ENCODE data around the gene FFAR4.
"Not testable (repeated sequence)": the region's sequence is repeated elsewhere in the genome, so short reads cannot be mapped to it uniquely, and the experiment has no call there.

Gene FFAR4

DNA sequence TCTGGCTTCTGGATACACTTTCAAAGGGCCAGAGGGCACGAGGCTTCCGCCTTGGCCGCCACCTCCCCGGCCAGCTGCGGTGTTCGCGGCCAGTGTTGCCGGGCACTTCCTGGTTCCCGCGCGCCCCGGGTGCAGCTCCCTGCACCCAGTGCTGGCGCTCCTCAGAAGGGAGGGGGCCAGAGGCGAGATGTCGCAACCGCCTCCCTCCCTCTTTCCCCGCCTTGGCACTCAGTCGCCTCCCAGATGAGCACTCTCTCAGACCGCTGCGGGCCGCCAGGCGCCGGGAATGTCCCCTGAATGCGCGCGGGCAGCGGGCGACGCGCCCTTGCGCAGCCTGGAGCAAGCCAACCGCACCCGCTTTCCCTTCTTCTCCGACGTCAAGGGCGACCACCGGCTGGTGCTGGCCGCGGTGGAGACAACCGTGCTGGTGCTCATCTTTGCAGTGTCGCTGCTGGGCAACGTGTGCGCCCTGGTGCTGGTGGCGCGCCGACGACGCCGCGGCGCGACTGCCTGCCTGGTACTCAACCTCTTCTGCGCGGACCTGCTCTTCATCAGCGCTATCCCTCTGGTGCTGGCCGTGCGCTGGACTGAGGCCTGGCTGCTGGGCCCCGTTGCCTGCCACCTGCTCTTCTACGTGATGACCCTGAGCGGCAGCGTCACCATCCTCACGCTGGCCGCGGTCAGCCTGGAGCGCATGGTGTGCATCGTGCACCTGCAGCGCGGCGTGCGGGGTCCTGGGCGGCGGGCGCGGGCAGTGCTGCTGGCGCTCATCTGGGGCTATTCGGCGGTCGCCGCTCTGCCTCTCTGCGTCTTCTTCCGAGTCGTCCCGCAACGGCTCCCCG lies at the start of gene FFAR4:
TSS of gene FFAR4 (plus strand) at position 231 of the 842 bp plus-strand sequence. CDS start at position 287, 56 bp downstream.
- Histone ChIP-seq H3K27me3 (ENCODE audit: control insufficient read depth, insufficient read depth, low read length) (peaks cover 91% of the 10 kb centered on the region), H3K4me3 (ENCODE audit: low read depth, low read length) (peak within 1 kb of the TSS; percentile 75), H3K36me3 (ENCODE audit: control insufficient read depth, insufficient read depth, low read length) (no peaks in the 10 kb centered on the region), H3K9me3 (ENCODE audit: control insufficient read depth, insufficient read depth, low read length) (no peaks in the 10 kb centered on the region), H3K9ac (ENCODE audit: low read depth, low read length) (no peak within 1 kb of the TSS), H3K4me1 (ENCODE audit: control insufficient read depth, insufficient read depth, low read length) (no peaks in the 10 kb centered on the region)

DNA sequence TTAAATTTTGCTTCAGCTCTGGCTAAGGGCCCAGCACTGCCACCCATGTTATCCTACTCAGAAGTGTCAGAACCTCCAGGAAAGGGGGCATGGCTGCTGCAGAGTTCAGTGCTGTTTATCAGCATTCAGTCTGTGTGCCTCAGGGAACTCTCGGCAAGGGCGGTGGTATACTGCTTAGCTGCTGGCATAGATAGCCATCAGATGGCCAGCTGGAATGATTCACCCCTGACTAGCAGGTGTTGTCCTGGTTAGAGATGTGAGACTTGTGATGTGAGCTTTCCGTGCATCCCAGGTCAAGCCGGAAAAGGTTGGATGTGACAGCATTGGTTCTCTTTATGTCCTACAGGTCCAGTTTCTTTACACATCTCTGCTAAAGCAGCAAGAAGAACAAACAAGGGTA lies 47.9 kb upstream of the FFAR4 start:
- no peak overlapping the region for H3K9ac ChIP-seq (ENCODE audit: low read depth, low read length)
- H3K4me1 ChIP-seq (ENCODE audit: control insufficient read depth, insufficient read depth, low read length), result no peaks in the 10 kb centered on the region
- H3K27me3 ChIP-seq (ENCODE audit: control insufficient read depth, insufficient read depth, low read length), result no peaks in the 10 kb centered on the region
- H3K9me3 ChIP-seq (ENCODE audit: control insufficient read depth, insufficient read depth, low read length), result no peaks in the 10 kb centered on the region
- no peak overlapping the region for H3K4me3 ChIP-seq (ENCODE audit: low read depth, low read length)
- H3K36me3 ChIP-seq (ENCODE audit: control insufficient read depth, insufficient read depth, low read length), result peaks cover 26% of the 10 kb centered on the region

DNA sequence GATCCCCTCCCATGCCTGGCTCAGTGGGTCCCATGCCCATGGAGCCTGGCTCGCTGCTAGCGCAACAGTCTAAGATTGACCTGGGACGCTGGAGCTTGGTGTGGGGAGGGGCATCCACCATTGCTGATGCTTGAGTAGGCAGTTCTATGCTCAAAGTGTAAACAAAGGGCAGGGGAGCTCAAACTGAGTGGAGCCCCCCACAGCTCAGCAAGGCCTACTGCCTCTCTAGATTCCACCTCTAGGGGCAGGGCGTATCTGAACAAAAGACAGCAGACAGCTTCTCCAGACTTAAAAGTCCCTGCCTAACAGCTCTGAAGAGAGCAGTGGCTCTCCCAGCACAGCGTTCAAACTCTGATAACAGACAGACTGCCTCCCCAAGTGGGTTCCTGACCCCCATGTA lies 31.2 kb upstream of the FFAR4 start:
- Histone ChIP-seq H3K4me1 (ENCODE audit: control insufficient read depth, insufficient read depth, low read length) (no peaks in the 10 kb centered on the region), H3K36me3 (ENCODE audit: control insufficient read depth, insufficient read depth, low read length) (no peaks in the 10 kb centered on the region), H3K4me3 (ENCODE audit: low read depth, low read length) (no peak overlapping the region), H3K9me3 (ENCODE audit: control insufficient read depth, insufficient read depth, low read length) (no peaks in the 10 kb centered on the region), H3K9ac (ENCODE audit: low read depth, low read length) (no peak overlapping the region), H3K27me3 (ENCODE audit: control insufficient read depth, insufficient read depth, low read length) (no peaks in the 10 kb centered on the region)

DNA sequence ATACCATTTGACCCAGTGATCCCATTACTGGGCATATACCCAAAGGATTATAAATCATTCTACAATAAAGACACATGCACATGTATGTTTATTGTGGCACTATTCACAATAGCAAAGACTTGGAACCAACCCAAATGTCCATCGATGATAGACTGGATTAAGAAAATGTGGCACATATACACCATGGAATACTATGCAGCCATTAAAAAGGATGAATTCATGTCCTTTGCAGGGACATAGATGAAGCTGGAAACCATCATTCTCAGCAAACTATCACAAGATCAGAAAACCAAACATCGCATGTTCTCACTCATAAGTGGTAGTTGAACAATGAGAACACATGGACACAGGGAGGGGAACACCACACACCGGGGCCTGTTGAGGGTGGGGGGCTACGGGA lies 25.6 kb upstream of the FFAR4 start:
- H3K36me3 ChIP-seq (ENCODE audit: control insufficient read depth, insufficient read depth, low read length); H3K9ac ChIP-seq (ENCODE audit: low read depth, low read length); H3K4me1 ChIP-seq (ENCODE audit: control insufficient read depth, insufficient read depth, low read length); H3K4me3 ChIP-seq (ENCODE audit: low read depth, low read length); H3K9me3 ChIP-seq (ENCODE audit: control insufficient read depth, insufficient read depth, low read length): not testable (repeated sequence)
- H3K27me3 ChIP-seq (ENCODE audit: control insufficient read depth, insufficient read depth, low read length), result peaks cover 14% of the 10 kb centered on the region

DNA sequence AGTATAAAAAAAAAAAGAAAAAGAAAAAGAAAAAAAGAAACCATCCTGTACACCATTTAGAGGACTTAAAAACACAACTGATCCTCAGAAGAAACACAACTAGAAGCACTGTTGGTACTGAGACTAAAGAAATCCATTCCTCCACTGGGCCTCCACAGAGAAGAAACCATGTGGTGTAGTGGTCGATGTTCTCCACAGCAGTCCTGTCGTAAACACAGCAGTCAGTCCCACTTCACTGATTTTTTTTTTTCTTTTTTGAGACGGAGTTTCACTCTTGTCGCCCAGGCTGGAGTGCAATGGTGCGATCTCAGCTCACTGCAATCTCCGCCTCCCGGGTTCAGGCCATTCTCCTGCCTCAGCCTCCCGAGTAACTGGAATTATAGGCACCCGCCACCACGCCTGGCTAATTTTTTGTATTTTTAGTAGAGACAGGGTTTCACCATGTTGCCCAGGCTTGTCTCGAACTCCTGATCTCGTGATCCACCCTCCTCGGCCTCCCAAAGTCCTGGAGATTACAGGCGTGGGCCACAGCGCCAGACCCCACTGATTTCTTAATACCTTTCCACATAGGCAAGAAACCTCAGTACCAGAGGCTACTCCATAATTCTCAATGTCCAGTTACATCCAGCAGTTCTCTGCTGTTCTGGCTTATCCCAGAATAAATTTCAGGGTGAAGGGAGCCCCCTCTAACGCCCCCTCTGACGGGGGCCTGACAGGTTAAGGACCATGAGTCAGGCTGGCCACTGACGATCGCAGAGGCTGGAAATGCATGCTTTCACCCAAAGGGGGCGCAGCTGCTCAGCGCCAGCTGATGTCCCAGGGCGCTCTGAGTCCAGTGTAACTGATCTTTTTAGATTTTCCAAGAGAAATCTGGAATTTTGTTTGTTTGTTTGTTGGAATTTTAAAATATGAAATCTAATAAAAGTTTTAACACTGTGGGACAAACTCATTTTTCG lies 24.8 kb upstream of the FFAR4 start:
- no peaks in the 10 kb centered on the region for H3K36me3 ChIP-seq (ENCODE audit: control insufficient read depth, insufficient read depth, low read length)
- peaks cover 14% of the 10 kb centered on the region for H3K27me3 ChIP-seq (ENCODE audit: control insufficient read depth, insufficient read depth, low read length)
- H3K4me3 ChIP-seq (ENCODE audit: low read depth, low read length), result no peak overlapping the region
- H3K4me1 ChIP-seq (ENCODE audit: control insufficient read depth, insufficient read depth, low read length), result no peaks in the 10 kb centered on the region
- H3K9me3 ChIP-seq (ENCODE audit: control insufficient read depth, insufficient read depth, low read length), result no peaks in the 10 kb centered on the region
- no peak overlapping the region for H3K9ac ChIP-seq (ENCODE audit: low read depth, low read length)

DNA sequence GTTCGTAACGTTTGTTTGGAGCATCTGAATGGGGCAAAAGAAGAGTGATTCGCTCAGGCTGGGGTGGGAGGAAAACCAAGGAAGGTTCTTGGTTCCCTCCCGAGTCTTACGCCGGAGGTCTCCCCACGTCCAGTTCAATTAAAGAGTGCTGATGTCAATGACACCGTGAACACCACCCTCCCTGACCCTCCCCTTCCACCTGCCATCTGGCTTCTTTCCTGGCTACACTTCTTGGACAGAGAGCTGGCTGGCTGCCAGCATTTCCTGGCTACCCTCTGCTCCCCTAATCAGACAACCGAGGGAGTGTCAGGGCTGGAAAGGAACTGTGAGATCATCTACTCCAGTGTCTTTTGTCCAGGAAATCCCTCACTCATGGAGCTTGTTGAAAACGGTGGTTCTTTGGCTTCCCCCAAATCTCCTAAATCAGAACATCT lies 24.1 kb upstream of the FFAR4 start:
- H3K36me3 ChIP-seq (ENCODE audit: control insufficient read depth, insufficient read depth, low read length), result no peaks in the 10 kb centered on the region
- H3K9ac ChIP-seq (ENCODE audit: low read depth, low read length), result no peak overlapping the region

DNA sequence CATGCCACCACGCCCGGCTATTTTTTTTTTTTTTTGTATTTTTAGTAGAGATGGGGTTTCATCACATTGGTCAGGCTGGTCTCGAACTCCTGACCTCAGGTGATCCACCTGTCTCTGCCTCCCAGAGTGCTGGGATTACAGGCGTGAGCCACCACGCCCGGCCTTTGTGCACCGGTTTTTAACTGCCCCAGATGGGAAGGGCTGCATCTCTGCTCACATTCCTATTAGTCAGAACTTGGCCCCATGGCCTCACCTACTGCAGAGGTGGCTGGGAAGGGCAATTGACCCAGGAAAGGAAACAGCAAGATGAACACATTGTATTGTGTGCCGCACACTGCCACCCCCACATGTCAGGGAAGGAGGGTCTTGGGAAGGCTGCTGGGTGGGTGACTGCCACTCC lies 19.5 kb upstream of the FFAR4 start:
- not testable (repeated sequence) for H3K4me3 ChIP-seq (ENCODE audit: low read depth, low read length); H3K4me1 ChIP-seq (ENCODE audit: control insufficient read depth, insufficient read depth, low read length); H3K9ac ChIP-seq (ENCODE audit: low read depth, low read length); H3K9me3 ChIP-seq (ENCODE audit: control insufficient read depth, insufficient read depth, low read length); H3K36me3 ChIP-seq (ENCODE audit: control insufficient read depth, insufficient read depth, low read length)
- H3K27me3 ChIP-seq (ENCODE audit: control insufficient read depth, insufficient read depth, low read length), result peaks cover 14% of the 10 kb centered on the region

More for the DNA sequence above, 24.1 kb upstream of the FFAR4 start:
- no peaks in the 10 kb centered on the region for H3K9me3 ChIP-seq (ENCODE audit: control insufficient read depth, insufficient read depth, low read length)
- no peaks in the 10 kb centered on the region for H3K4me1 ChIP-seq (ENCODE audit: control insufficient read depth, insufficient read depth, low read length)
- peaks cover 14% of the 10 kb centered on the region for H3K27me3 ChIP-seq (ENCODE audit: control insufficient read depth, insufficient read depth, low read length)
- no peak overlapping the region for H3K4me3 ChIP-seq (ENCODE audit: low read depth, low read length)

DNA sequence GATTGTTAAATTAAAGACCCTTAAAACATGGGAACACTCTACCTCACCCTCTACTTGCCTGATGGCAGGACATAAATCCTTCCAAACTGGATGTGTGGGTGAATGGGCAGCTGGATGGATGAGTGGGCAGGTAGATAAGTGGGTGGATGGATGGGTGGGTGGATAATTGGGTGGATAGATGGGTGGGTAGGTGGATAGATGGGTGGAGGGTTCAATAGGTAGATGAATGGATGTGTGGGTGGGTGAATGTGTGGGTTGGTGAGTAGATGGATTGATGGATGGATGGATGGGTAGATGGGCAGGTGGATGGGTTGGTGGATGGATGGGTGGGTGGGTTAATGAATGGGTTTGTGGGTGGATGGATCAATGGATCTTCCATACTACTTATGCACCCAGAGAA lies 18.9 kb upstream of the FFAR4 start:
- Histone ChIP-seq H3K27me3 (ENCODE audit: control insufficient read depth, insufficient read depth, low read length) (peaks cover 10% of the 10 kb centered on the region), H3K9ac (ENCODE audit: low read depth, low read length) (no peak overlapping the region), H3K4me1 (ENCODE audit: control insufficient read depth, insufficient read depth, low read length) (no peaks in the 10 kb centered on the region), H3K36me3 (ENCODE audit: control insufficient read depth, insufficient read depth, low read length) (no peaks in the 10 kb centered on the region), H3K4me3 (ENCODE audit: low read depth, low read length) (no peak overlapping the region), H3K9me3 (ENCODE audit: control insufficient read depth, insufficient read depth, low read length) (no peaks in the 10 kb centered on the region)

DNA sequence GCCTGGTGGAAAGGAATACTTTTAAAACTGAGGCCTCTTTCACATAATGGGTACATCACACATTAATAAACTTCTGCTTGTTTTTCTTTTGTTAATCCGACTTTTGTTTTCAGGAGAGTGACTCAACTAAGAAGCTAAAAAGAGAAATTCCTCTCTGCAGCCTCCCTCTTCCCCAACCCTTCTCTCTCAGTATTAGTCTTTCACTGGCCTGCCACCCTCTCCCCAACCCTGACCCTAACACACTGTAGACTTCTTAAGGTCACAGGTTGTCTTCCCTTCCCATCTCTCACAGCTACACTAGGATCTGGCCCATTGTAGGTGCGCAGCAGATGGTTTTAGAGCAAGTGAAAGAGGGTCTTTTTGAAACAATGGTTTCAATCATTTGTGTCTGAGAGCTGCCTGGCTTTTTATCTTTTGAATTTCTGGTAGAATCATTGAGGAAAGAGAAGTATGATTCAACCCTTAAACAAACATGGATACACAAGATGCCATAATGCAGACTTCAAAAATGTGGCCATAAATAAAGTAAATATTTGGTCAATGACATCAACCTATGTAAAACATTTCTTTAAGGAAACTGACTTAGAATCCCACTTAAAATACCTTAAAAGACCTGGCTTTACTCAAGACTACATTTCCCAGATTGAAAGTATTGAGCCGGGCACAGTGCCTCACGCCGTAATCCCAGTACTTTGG lies 17.9 kb upstream of the FFAR4 start:
- H3K4me1 ChIP-seq (ENCODE audit: control insufficient read depth, insufficient read depth, low read length), result no peaks in the 10 kb centered on the region
- no peak overlapping the region for H3K9ac ChIP-seq (ENCODE audit: low read depth, low read length)
- no peak overlapping the region for H3K4me3 ChIP-seq (ENCODE audit: low read depth, low read length)
- no peaks in the 10 kb centered on the region for H3K36me3 ChIP-seq (ENCODE audit: control insufficient read depth, insufficient read depth, low read length)
- H3K27me3 ChIP-seq (ENCODE audit: control insufficient read depth, insufficient read depth, low read length), result peaks cover 1% of the 10 kb centered on the region
- no peaks in the 10 kb centered on the region for H3K9me3 ChIP-seq (ENCODE audit: control insufficient read depth, insufficient read depth, low read length)

DNA sequence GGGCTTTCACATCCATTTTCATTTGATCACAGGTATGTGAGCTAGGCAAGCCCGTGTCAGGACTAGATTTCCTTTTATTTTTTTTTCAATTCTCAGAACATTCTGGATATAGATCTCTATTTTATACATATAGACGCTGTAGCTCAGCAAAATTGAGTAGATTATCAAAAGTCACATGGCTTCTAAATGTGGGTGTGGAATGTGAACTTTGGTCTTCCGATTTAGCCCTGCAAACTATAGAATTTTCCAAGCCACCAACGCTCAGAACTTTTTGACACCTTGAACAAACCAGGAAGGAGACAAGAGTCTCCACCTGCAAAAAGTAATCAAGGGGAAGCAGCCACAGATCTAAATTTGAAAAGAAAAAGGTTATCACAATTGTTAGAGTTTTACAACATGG lies 15.9 kb upstream of the FFAR4 start:
- no peak overlapping the region for H3K9ac ChIP-seq (ENCODE audit: low read depth, low read length)
- H3K4me1 ChIP-seq (ENCODE audit: control insufficient read depth, insufficient read depth, low read length), result peaks cover 5% of the 10 kb centered on the region
- no peak overlapping the region for H3K4me3 ChIP-seq (ENCODE audit: low read depth, low read length)
- H3K9me3 ChIP-seq (ENCODE audit: control insufficient read depth, insufficient read depth, low read length), result no peaks in the 10 kb centered on the region
- H3K27me3 ChIP-seq (ENCODE audit: control insufficient read depth, insufficient read depth, low read length), result no peaks in the 10 kb centered on the region
- no peaks in the 10 kb centered on the region for H3K36me3 ChIP-seq (ENCODE audit: control insufficient read depth, insufficient read depth, low read length)

DNA sequence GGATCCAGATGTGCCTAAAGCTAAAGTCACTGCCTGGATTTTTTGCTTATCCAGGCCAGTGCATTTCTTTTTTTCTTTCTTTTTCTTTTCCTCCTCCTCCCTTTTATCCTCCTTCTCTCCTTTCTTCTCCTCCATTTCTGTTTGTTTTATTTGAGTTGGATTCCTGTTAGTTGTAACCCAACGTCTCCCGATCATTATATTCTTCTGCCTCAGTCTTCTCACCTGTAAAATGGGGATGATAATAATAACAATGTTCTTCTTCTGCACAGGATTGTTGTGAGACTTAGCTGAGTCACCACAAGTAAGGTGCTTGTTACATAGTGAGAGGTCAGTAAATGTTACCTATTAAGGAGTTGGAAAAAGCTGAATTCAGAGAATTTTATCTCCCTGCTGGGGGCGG lies 13.7 kb upstream of the FFAR4 start:
- no peak overlapping the region for H3K4me3 ChIP-seq (ENCODE audit: low read depth, low read length)
- H3K27me3 ChIP-seq (ENCODE audit: control insufficient read depth, insufficient read depth, low read length), result no peaks in the 10 kb centered on the region
- H3K9me3 ChIP-seq (ENCODE audit: control insufficient read depth, insufficient read depth, low read length), result no peaks in the 10 kb centered on the region
- no peak overlapping the region for H3K9ac ChIP-seq (ENCODE audit: low read depth, low read length)
- peaks cover 5% of the 10 kb centered on the region for H3K4me1 ChIP-seq (ENCODE audit: control insufficient read depth, insufficient read depth, low read length)
- H3K36me3 ChIP-seq (ENCODE audit: control insufficient read depth, insufficient read depth, low read length), result no peaks in the 10 kb centered on the region
